ENCODE measurements around the gene COG4. TPM values are rescaled to one million over a fixed set of nuclear protein-coding genes. Genes with fewer than 3 reads are reported as not detected.

The COG4 gene
- total RNA-seq, 1 donor from 2014 or later: 48.4 TPM

- TF ChIP-seq CTCF (IDR thresholded peaks at IDR 0.05): no peak
- no peak overlapping the region for H3K27ac Mint-ChIP-seq (ENCODE audit: unreplicated experiment)
- H3K4me3 Mint-ChIP-seq (ENCODE audit: unreplicated experiment): no peak overlapping the region
- H3K27me3 Mint-ChIP-seq (ENCODE audit: low read depth): no peaks in the 10 kb centered on the region
- no peaks in the 10 kb centered on the region for H3K9me3 Mint-ChIP-seq (ENCODE audit: low read depth)
- DNase-seq (ENCODE audit: low spot score): no peak
- H3K4me1 Mint-ChIP-seq (ENCODE audit: low read depth): peaks cover 33% of the 10 kb centered on the region
- no peaks in the 10 kb centered on the region for H3K36me3 Mint-ChIP-seq (ENCODE audit: low read depth)
Observed at GRCh38 chr16:70475054-70475871, 48.1 kb downstream of the COG4 start.

GRCh38 chr16:70474320-70475053, 48.9 kb downstream of the COG4 start:
- Mint-ChIP-seq H3K27ac (ENCODE audit: unreplicated experiment) (no peak overlapping the region), H3K4me1 (ENCODE audit: low read depth) (peaks cover 33% of the 10 kb centered on the region), H3K9me3 (ENCODE audit: low read depth) (no peaks in the 10 kb centered on the region), H3K4me3 (ENCODE audit: unreplicated experiment) (no peak overlapping the region), H3K36me3 (ENCODE audit: low read depth) (no peaks in the 10 kb centered on the region), H3K27me3 (ENCODE audit: low read depth) (no peaks in the 10 kb centered on the region)
- TF ChIP-seq CTCF (IDR thresholded peaks at IDR 0.05): no peak
- DNase-seq (ENCODE audit: low spot score): no peak

GRCh38 chr16:70473446-70474319, 49.7 kb downstream of the COG4 start:
- H3K36me3 Mint-ChIP-seq (ENCODE audit: low read depth): no peaks in the 10 kb centered on the region
- no peaks in the 10 kb centered on the region for H3K27me3 Mint-ChIP-seq (ENCODE audit: low read depth)
- peak overlapping the region; percentile 45 for H3K27ac Mint-ChIP-seq (ENCODE audit: unreplicated experiment)
- H3K4me3 Mint-ChIP-seq (ENCODE audit: unreplicated experiment): no peak overlapping the region
- no peak for TF ChIP-seq CTCF (IDR thresholded peaks at IDR 0.05)
- H3K4me1 Mint-ChIP-seq (ENCODE audit: low read depth): peaks cover 28% of the 10 kb centered on the region
- no peaks in the 10 kb centered on the region for H3K9me3 Mint-ChIP-seq (ENCODE audit: low read depth)
- DNase-seq (ENCODE audit: low spot score): no peak

GRCh38 chr16:70472786-70473433, 50.4 kb downstream of the COG4 start:
- Mint-ChIP-seq H3K4me3 (ENCODE audit: unreplicated experiment) (no peak overlapping the region), H3K36me3 (ENCODE audit: low read depth) (no peaks in the 10 kb centered on the region), H3K9me3 (ENCODE audit: low read depth) (no peaks in the 10 kb centered on the region), H3K4me1 (ENCODE audit: low read depth) (peaks cover 22% of the 10 kb centered on the region), H3K27ac (ENCODE audit: unreplicated experiment) (no peak overlapping the region), H3K27me3 (ENCODE audit: low read depth) (no peaks in the 10 kb centered on the region)
- DNase-seq (ENCODE audit: low spot score): no peak
- TF ChIP-seq CTCF (IDR thresholded peaks at IDR 0.05): no peak

Measured in chondrocyte (in vitro differentiated cells).